Gastrocnemius medialis (tissue), 4 donors: ENCODE data around the gene GCKR.

ENCODE experiments used
- POLR2A ChIP-seq, 2 donors: fragments of 450-650 bp; IDR thresholded peaks; one replicate each; pipeline ENCODE4 v1.6.1; 2017; ENCODE audit warnings: antibody characterized with exemption in 2 of 2, mild to moderate bottlenecking in 2 of 2, moderate library complexity in 2 of 2
- TF ChIP-seq, protein P1 (sequence below), 5 experiments: fragments of 450-650 bp in 3 of 5; fragments of 200-600 bp in 2 of 5; sonication (generic) in 2 of 5; IDR thresholded peaks in 4 of 5; conservative IDR thresholded peaks in 1 of 5; 1 replicate in 4 of 5; 2 replicates in 1 of 5; pipeline ENCODE4 v1.5.1; 2016 to 2019; ENCODE audit warnings: antibody characterized with exemption in 5 of 5, mild to moderate bottlenecking in 3 of 5, moderate library complexity in 3 of 5

DNA sequence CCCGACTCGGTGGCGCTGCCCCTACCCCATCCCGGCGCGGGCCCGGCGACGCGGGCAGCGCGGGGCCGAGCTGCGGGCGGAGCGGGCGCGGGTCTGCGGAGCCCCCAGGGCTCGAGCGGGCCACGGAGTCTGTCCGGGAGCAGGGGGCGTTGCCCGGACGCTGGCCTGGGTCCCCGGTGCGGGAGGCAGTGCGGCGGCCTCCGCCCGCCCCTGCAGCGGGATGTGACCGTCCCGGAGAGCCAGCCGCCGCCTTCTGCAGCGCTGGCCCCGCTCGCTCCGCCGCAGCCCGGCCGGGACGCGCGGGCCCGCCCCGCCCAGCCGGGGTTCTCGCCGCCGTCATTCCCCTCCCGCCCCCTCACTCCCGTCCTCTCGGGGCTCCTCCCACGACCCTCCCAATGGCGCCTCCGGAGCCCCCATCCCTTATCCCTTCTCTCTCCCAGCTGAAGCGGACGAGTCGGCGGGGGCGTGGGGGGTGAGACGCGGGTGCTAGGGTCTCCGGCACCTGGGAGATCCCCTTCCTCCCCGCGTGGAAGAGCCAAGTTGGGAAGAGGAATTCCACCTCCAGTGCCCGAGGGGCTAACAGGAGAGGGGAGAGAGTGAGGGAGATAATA, 1.6 kb upstream of the GCKR start, which contains the start of gene FNDC4:
- TF ChIP-seq, protein P1, sequence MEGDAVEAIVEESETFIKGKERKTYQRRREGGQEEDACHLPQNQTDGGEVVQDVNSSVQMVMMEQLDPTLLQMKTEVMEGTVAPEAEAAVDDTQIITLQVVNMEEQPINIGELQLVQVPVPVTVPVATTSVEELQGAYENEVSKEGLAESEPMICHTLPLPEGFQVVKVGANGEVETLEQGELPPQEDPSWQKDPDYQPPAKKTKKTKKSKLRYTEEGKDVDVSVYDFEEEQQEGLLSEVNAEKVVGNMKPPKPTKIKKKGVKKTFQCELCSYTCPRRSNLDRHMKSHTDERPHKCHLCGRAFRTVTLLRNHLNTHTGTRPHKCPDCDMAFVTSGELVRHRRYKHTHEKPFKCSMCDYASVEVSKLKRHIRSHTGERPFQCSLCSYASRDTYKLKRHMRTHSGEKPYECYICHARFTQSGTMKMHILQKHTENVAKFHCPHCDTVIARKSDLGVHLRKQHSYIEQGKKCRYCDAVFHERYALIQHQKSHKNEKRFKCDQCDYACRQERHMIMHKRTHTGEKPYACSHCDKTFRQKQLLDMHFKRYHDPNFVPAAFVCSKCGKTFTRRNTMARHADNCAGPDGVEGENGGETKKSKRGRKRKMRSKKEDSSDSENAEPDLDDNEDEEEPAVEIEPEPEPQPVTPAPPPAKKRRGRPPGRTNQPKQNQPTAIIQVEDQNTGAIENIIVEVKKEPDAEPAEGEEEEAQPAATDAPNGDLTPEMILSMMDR (IDR thresholded peaks at IDR 0.05 in 4 of 5, conservative IDR thresholded peaks at IDR 0.05 in 1 of 5), result no peak
- TF ChIP-seq POLR2A (IDR thresholded peaks at IDR 0.05), result no peak
